SK-N-SH treated with all-trans-retinoic acid at 6 μM for 48 hours (cell line): ENCODE measurements around the gene VILL.

Experiments used
- ARNTL ChIP-seq: fragments of 450-650 bp; formaldehyde crosslinking; IDR thresholded peaks from 2 replicates; pipeline ENCODE4 v1.5.0; 2020; ENCODE audit warnings: low read depth, mild to moderate bottlenecking, moderate library complexity, borderline replicate concordance
- CREB5 ChIP-seq: fragments of 250-450 bp; sonication (Bioruptor Pico); IDR thresholded peaks from 2 replicates; pipeline ENCODE4 v1.5.1; 2020; ENCODE audit warnings: low read depth, mild to moderate bottlenecking, moderate library complexity
- CSDC2 ChIP-seq: fragments of 250-450 bp; sonication (Bioruptor Pico); IDR thresholded peaks from 2 replicates; pipeline ENCODE4 v1.5.0; 2020; ENCODE audit warnings: mild to moderate bottlenecking, moderate library complexity
- CSRNP3 ChIP-seq: fragments of 250-450 bp; sonication (Bioruptor Pico); IDR thresholded peaks from 2 replicates; pipeline ENCODE4 v1.5.1; 2021; ENCODE audit warnings: mild to moderate bottlenecking, moderate library complexity
- ESRRG ChIP-seq: fragments of 250-450 bp; sonication (Bioruptor Pico); IDR thresholded peaks from 2 replicates; pipeline ENCODE4 v1.6.1; 2021; ENCODE audit warnings: mild to moderate bottlenecking
- GLIS3 ChIP-seq: fragments of 250-450 bp; sonication (Bioruptor Pico); IDR thresholded peaks from 2 replicates; pipeline ENCODE4 v1.5.0; 2020; ENCODE audit warnings: mild to moderate bottlenecking, moderate library complexity
- PATZ1 ChIP-seq: fragments of 250-450 bp; sonication (Bioruptor Pico); IDR thresholded peaks from 2 replicates; pipeline ENCODE4 v1.8.0; 2020; ENCODE audit warnings: mild to moderate bottlenecking, moderate library complexity, borderline replicate concordance
- POU6F1 ChIP-seq: fragments of 250-450 bp; sonication (Bioruptor Pico); IDR thresholded peaks from 2 replicates; pipeline ENCODE4 v1.8.0; 2021; ENCODE audit warnings: low read depth, mild to moderate bottlenecking, moderate library complexity, borderline replicate concordance
- RARB ChIP-seq: fragments of 250-450 bp; sonication (Bioruptor Pico); IDR thresholded peaks from 2 replicates; pipeline ENCODE4 v1.8.0; 2021; ENCODE audit warnings: mild to moderate bottlenecking, moderate library complexity
- TCF4 ChIP-seq: fragments of 250-450 bp; sonication (Bioruptor Pico); IDR thresholded peaks from 2 replicates; pipeline ENCODE4 v1.8.0; 2021; ENCODE audit warnings: mild to moderate bottlenecking, moderate library complexity, borderline replicate concordance
- ZFP3 ChIP-seq: fragments of 250-450 bp; sonication (Bioruptor Pico); IDR thresholded peaks from 2 replicates; pipeline ENCODE4 v1.5.0; 2020; ENCODE audit warnings: mild to moderate bottlenecking, moderate library complexity
- ZFP30 ChIP-seq: fragments of 450-650 bp; formaldehyde crosslinking; IDR thresholded peaks from 2 replicates; pipeline ENCODE4 v1.5.0; 2022; ENCODE audit warnings: mild to moderate bottlenecking, moderate library complexity
- ZNF8 ChIP-seq: fragments of 450-650 bp; formaldehyde crosslinking; IDR thresholded peaks from 2 replicates; pipeline ENCODE4 v1.5.0; 2020; ENCODE audit warnings: mild to moderate bottlenecking, moderate library complexity

GRCh38 chr3:37941608-37942508 is 48.7 kb upstream of the VILL start:
- no peak for TF ChIP-seq CSRNP3 (CRISPR knock-in tag)
- TF ChIP-seq POU6F1 = no peak
- no peak for TF ChIP-seq ESRRG (CRISPR knock-in tag)
- no peak for TF ChIP-seq ARNTL
- no peak for TF ChIP-seq ZFP30 (CRISPR knock-in tag)
- no peak for TF ChIP-seq PATZ1 (CRISPR knock-in tag)
- no peak for TF ChIP-seq CSDC2 (CRISPR knock-in tag)
- no peak for TF ChIP-seq GLIS3 (CRISPR knock-in tag)
- TF ChIP-seq CREB5 (CRISPR knock-in tag) = no peak
- no peak for TF ChIP-seq RARB (CRISPR knock-in tag)
- no peak for TF ChIP-seq TCF4 (CRISPR knock-in tag)
- no peak for TF ChIP-seq ZFP3 (CRISPR knock-in tag)
- no peak for TF ChIP-seq ZNF8
